HPDE6-E6E7 (cell line): ENCODE data around the gene TMEM174.
"Not testable (repeated sequence)": the region's sequence is repeated elsewhere in the genome, so short reads cannot be mapped to it uniquely, and the experiment has no call there.

Source experiments
- DNase-seq: peaks from one replicate; pipeline ENCODE4 v3.0.0; 2011; ENCODE audit warnings: missing footprints; ENCODE audit errors: extremely low spot score

Gene TMEM174

DNA sequence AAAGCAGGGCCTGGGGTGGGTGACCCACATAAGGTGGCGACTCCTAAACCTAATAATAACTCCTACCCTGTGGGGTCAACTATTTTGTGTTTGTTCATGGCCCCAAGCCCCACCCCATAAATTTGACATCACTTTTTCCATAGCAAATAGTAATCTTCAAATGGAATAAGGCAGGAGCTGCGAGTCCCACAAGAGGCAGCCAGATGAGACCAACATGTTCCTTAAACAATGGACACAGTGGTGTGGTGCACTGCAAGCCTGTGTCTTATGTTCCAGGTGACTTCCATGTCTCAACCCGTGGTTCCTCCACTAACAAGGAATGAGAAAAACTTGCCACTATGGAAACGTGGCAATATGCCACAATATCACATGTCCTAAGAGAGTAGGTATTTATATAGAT lies 20.6 kb downstream of the TMEM174 start:
- DNase-seq, result no peak

DNA sequence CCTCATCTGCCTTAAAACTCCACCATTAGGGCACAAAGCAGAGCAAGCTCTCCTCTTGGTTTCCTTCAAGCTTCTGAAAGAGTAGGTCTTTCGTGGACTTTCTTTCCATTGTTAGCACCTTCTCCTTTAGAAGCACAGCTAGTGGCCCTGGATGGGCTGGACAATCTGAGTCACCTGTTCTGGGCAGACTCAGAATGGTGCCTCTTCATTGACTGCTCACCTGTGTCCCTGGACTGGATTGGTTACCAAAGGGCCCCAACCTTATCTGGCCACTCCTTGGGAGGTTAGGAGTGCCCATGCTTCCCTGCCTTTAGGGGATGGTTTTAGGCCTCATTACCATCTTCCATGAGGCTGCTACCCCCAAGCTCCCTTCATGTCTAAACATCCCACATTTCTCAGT lies 23.2 kb downstream of the TMEM174 start:
- DNase-seq, result no peak

DNA sequence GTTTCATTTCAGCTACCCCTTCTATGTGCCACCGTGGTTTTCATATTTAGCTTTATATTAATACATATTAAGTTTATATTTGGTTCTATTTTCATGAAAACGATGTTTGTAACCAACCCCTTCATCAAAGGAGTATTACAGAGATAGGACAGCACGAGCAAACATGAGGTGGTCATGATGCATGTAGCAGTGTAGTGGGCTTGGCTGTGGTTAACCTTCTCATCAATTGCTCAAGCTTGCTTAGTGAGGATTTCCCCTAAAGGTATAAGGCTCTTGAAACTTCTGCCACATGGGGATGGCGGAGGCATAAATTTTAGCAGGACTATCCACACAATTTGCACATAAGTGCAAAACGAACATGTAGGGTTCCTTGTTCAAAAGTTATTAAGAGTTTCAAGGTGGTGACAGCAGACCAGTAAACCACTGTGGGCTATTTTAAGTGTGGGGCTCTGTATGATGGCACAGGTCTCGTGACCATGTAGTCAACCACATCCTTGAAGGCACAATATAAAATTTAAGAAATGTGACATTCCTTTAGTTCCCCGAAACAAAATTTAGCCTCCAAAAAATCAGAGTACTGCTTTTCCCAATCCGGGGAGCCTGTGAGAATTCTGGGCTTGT lies 24.8 kb downstream of the TMEM174 start:
- no peak for DNase-seq

DNA sequence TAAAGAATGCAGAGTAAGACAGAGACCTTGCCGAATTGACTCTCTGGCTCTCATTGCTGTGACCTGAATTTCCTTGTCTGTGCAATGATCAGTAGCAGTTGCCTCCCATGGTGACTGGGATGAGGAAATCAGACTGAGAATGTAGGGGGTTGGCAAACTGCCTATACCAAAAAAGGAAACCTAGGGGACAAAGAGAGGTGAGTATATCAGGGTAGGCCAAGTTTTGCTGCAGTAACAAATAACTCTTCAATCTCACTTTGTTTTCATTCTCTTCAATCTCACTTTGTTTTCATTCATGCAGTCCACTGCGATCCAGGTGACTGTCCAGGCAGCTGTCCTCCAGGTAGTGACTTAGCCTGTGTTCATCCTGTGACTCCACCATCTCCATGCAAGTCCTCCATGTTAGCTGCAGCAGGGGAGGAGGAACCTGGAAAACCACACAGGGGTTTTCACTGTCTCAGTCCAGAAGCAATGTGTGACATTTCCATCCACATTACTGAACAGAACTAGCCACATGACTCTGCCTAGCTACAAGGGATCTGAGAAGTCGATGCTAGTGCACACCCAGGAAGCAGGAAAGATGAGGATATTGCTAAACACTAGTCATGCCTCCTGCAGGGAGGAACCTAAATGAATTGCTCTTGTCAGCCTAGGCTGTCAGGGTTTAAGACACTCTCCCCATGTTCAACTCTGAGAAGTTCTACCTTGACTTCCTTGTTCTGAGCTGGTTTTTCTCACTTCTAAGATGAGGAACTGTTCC lies 26.0 kb downstream of the TMEM174 start:
- DNase-seq, result no peak

DNA sequence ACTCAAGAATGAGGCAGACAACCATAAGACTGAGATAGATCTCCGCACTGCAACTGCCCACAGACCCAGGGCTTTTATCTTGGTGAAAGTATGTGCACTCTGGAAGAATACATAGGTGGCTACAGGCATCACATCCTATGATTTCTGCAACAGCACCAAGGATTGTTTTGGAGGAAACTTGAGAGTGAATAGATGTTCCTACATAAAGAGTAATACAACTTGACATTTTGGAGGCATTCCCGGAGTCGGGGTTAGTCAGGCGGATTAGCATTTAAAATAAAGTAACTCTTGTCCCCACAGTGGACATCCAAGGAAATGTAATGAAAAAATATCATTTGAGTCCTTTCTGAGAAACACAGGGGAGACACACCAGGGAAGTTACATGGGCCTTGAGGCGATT lies 26.7 kb downstream of the TMEM174 start:
- no peak for DNase-seq

DNA sequence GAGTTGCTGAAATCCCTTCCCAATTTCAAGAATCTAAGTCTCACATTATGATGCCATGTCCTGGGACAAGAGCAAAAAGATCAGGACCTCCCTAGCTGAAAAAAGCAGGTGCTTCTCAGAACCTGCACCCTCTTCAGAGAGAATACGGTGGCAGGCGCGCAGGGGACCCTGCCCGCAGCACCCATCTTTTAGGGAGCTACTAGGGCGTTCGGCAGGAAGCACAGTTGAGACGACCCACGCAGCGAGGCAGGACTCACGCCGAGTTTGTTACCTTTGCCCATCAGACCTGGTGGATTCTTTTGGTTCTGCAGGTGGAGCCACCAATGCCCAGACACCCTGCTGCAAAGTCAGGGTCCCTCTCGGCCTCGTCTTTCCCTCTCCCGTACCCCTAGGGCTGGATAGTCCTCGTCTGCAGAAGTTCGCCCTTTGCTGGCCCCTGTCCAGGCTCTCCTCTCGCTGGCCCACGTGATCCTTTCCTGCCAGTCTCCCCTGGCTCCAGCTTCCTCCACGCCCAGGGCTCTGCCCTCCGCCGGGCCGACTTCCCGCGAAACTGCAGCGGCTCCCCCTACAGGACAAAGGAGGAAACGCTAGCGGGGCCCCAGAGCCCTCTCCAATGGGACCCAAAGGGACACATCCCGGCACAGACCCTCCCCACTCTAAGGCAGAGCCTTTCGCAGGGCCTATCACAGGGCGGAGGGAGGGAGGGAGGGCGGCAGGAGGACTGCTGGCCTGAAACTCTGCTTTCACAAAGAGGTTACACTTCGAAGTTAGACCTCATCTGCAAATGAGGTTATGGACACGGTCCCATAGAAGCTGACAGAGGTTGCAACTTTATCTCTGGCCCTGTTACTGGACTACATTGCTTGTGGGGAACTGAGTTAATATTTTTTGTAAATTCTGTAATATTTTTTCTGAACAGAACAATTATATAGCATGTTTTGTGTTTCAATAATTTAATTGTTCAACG lies 28.8 kb downstream of the TMEM174 start:
- peak; percentile 75 for DNase-seq

DNA sequence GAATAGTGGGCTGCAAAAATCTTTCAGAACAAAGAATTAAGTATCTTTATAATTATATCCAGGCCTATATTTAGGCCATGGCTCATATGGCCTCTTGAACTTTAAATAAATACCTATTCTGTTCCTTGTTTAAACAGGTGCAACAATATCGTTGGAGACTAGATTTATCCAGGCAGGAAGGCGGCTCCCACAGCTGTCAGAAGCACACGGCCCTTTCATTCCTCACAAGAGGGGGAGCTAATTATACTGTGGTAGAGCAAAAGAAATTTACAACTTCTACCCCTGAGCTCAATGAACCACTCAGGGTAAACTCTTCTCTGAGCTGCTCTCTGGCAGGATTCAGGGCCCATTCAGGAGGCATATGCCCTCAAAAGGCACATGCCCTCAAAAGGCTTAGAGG lies 31.3 kb downstream of the TMEM174 start:
- no peak for DNase-seq

DNA sequence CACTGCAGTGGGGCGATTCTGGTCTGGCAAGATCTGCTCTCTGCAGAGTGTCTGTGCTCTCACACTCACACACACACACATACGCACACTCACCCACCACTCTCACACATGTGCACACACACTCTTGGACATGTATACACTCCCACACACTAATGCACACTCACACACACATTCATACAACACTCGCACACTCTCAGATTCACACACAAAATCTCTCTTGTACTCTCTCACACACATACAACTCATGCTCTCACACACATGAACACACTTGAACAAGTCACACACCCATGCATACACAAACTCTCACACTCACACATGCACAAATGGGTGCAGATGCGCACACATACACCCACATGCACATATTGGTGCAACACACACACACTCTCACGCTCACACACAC lies 31.7 kb downstream of the TMEM174 start:
- no peak for DNase-seq

DNA sequence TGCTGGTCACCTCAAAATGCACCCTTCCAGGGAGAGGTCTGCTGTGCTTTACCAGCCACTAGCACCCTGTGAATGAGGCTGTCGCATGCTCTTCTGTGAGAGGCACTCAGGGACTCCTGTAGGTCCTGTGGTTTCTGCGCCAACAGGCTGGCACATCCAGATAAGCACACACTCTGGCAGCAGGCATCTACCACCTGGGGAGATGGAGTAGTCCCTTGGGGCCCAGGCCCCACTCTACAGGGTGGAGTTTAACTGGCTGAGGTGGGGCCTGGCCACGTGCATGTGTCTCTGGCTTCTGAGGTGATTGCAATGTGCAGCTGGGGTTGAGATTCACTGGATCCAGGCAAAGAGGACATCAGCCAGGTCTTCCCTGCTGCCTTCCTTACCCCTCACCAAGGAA lies 32.3 kb downstream of the TMEM174 start:
- no peak for DNase-seq

DNA sequence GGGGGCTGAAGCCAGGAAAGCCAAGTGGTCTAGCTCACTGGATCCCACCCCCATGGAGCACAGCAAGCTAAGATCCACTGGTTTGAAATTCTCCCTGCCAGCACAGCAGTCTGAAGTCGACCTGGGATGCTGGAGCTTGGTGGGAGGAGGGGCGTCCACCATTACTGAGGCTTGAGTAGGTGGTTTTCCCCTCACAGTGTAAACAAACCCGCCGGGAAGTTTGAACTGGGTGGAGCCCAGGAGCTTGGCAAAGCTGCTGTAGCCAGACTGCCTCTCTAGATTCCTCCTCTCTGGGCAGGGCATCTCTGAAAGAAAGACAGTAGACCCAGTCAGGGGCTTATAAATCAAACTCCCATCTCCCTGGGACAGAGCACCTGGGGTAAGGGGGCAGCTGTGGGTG lies 34.2 kb downstream of the TMEM174 start:
- DNase-seq, result not testable (repeated sequence)

DNA sequence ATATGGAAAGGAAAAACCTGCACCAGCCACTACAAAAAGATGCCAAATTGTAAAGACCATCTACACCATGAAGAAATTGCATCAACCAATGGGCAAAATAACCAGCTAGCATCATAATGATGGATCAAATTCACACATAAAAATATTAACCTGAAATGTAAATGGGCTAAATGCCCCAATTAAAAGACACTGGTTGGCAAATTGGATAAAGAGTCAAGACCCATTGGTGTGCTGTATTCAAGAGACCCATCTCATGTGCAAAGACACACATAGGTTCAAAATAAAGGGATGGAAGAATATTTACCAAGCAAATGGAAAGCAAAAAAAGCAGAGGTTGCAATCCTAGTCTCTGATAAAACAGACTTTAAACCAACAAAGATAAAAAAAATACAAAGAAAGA lies 36.1 kb downstream of the TMEM174 start:
- not testable (repeated sequence) for DNase-seq

DNA sequence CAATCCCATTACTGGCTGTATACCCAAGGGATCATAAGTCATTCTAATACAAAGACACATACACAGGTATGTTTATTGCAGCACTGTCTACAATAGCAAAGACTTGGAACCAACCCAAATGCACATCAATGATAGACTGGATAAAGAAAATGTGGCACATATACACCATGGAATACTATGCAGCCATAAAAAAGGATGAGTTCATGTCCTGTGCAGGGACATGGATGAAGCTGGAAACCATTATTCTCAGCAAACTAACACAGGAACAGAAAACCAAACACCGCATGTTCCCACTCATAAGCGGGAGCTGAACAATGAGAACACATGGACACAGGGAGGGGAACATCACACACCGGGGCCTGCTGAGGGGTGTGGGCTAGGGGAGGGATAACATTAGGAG lies 39.7 kb downstream of the TMEM174 start:
- not testable (repeated sequence) for DNase-seq

DNA sequence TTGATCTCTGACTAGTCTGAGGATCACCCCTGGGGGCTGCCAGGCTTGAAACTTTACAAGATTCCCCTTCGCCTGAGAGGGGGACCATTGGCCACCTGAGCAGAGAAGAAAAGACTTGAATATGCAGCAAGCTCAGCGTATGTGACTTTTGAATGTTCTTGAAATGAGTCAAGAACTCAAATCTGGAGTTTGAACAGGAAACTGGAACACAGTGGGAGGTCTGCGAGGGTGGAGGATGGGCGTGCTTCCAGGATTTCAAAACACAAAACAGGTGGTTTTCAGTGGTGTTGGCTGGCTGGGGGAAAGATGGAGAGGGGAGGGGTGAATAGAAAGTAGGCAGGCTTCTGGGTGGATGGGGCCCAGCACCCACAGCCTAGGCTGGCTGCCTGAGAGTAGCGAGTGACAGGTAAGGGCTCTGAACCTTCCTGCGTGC lies 40.6 kb downstream of the TMEM174 start:
- no peak for DNase-seq

DNA sequence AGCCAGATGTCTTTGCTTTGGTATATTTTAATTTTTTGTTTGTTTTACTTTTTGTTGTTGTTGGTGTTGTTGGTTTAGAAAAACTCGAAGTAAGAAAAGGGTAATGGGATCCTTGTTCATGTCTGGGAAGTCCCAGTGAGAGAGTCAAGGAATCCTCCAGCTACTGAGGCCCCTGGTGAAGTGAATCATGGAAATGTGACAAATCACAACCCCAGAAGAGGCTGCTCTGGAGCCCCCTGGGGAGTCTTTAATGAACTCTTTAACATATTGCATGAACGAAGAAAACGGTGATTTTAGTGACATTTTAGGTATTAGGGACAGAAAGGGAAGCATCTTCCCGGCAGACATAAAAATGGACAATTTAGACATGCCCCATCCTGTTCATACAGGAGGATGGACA lies 41.3 kb downstream of the TMEM174 start:
- no peak for DNase-seq

DNA sequence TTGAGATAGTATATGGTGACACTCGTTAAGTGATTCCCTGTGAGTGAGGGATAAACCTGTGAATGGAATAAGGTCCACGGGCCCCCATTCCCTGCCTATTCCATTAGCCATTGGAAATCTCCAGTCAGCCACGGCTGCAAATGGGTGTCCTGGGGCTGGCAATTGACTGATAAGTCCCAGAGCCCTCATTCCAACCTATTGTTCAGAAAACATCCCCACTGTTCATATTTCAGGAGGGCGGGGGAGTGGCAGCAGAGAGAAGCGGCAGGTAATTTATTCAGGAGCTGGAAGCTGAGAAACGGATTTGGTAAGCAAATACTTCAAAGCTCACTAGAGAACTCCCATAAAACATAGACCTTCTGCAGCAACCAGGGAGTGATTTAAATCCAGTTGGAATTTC lies 42.0 kb downstream of the TMEM174 start:
- DNase-seq, result no peak

DNA sequence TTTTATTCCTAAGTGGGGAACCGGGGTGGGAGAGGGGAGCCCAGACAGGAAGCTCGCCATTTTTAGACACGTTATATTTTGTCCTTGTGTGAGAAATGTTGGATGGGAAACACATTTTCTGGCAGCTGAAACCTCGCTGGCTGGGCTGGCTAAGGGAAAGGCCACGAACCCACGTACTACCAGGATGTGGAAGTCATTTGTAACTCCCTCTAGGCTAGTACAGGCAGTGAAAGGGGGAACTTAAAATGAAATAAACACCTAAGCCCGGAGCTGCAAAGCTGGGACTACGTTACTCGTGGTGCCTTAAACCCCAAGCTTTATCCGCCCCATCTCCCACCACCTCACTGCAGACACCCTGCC lies 42.5 kb downstream of the TMEM174 start:
- no peak for DNase-seq

DNA sequence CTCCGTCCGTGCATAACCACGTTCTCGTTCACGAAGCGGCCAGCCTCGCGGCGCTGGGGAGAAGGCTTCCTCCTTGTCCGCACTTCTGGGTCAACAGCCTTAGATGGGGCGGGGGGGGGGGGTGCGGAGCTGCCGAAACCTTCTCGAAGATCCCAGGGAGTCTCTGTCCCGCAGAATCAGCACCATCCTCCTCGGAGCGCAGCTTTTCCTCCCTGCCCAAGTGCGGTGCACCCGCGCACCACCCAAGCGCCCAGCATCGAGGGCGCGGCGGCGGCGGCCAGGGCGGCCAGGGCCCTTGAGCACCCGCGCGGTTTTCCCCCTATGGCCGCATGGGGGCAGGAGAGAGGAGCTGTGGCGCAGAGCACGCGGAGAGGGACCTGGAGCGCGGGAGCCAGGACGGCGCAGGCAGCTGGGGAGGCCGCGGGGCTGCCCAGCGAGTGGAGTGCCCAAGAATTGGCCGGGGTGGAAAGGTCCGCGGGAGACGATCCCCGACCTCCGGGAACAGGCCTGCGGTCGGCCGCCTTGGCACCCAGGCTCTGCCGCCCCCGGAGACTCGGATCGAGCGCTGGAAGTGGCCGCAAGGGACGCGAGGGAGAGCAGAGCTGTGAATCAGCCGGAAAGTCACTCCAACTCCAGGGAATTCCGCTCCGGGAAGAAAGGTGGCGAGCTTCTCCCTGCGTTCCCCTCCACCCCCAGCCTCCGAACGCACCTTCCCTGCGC lies 43.1 kb downstream of the TMEM174 start:
- peak; percentile 89 for DNase-seq

DNA sequence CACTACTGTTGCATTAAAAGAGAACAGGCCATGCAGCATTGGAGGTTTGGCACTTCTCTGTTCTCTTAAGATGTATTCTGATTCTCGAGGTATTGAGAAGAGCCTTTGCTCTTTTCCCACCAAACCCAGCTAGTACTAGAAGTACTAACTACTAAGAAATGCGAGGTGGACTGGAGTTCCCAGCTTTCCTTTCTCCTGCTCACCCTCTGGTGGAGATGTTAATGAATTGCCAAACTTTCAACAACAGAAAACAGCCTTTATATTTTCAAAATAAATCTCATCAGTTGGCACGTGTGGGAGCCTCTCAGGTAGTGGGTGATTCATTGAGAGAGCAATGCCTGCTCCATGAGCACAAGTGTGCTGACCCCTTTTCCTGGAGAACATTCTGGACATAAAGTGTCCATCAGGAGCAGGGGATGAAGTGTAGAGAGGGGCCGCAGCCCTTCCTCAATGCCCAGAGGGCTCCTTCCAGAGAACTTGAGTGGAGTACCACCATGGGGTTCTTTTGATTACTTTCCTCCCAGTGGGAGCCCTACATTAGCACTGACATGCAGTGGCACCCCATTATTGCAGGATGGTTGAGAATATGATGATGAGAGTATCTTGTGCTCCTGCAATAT lies 45.7 kb downstream of the TMEM174 start:
- peak; percentile 32 for DNase-seq

DNA sequence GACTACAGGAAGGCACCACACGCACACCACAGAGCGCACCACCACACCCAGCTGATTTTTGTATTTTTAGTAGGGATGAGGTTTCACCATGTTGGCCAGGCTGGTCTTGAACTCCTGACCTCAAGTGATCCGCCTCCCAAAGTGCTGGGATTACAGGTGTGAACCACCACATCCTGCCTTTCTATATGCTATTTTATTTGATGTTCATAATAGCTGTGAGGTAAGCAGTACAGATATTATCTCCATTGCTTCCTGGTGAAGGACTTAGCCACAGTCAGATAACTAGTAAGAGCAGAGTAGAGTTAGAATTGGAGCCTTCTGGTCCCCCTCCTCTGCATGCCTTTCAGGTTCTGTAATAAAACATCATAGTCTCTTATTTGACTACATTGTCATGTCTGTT lies 46.3 kb downstream of the TMEM174 start:
- DNase-seq, result not testable (repeated sequence)

DNA sequence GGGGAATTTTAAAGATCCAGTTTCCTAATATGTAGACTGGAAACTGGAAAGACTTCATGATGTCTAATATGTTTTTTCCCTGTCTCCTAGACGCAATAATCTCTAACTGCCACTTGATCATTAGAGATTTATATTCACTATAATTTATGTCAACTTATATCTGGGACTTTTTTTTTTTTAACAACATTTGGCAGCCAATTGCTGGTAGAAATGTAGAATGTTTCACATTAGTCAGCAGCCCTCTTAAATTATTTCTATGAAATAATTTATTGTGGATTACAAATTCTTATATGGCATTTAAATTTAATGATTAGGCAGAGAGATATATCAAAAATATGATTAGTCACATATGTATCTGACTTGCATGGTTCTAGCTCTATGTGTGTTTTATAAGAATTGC lies 48.2 kb downstream of the TMEM174 start:
- no peak for DNase-seq

DNA sequence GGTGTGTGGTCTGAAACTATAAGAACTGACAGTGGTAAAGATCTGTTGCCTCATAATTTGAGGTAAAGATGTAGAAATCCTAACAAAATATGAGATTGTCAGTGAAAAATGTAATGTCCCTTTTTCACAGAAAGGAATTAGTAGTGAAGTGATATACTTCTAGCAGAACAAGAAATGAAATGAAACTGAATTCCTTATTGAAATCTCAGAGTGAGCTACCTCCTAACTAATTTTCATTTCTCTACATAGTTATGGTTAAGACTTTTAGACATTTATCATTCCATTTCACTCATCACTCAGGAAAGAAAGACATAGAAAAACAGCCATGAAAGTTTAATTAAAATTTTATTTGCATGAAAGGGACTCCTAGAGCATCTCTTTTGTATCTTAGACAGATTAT lies 48.7 kb downstream of the TMEM174 start:
- DNase-seq, result no peak
